GM21737 (cell line): Measurements from ENCODE around the gene CD37.
"Not testable (repeated sequence)": the region's sequence is repeated elsewhere in the genome, so short reads cannot be mapped to it uniquely, and the experiment has no call there.

Experiments
- ATAC-seq: cut with Tn5 transposase; IDR thresholded peaks from one replicate; pipeline ENCODE4 v1.9.1; 2021; ENCODE audit warnings: mild to moderate bottlenecking, moderate library complexity; ENCODE audit not compliant: unreplicated experiment

CD37 gene

GRCh38 chr19:49335071-49335783 is at the start of gene CD37:
Gene CD37, plus strand, starts transcription at chr19:49335406. Its CDS starts 135 bp downstream, at chr19:49335541.
- no peak for ATAC-seq

GRCh38 chr19:49287141-49287770 is 48.0 kb upstream of the CD37 start:
- no peak for ATAC-seq

GRCh38 chr19:49288205-49288604 is 47.0 kb upstream of the CD37 start:
- ATAC-seq, result not testable (repeated sequence)

GRCh38 chr19:49289286-49289685 is 45.9 kb upstream of the CD37 start:
- not testable (repeated sequence) for ATAC-seq

GRCh38 chr19:49290517-49290916 is 44.7 kb upstream of the CD37 start:
- ATAC-seq, result no peak

GRCh38 chr19:49294401-49294800 is 40.8 kb upstream of the CD37 start:
- ATAC-seq, result no peak

- ATAC-seq, result no peak
Observed at GRCh38 chr19:49295208-49295880, 39.9 kb upstream of the CD37 start.

GRCh38 chr19:49297403-49297802 is 37.8 kb upstream of the CD37 start:
- ATAC-seq, result no peak

GRCh38 chr19:49298653-49299052 is 36.6 kb upstream of the CD37 start:
- not testable (repeated sequence) for ATAC-seq

- ATAC-seq, result no peak
Observed at GRCh38 chr19:49301165-49301865, 33.9 kb upstream of the CD37 start.

GRCh38 chr19:49301866-49302252 is 33.3 kb upstream of the CD37 start:
- no peak for ATAC-seq

- ATAC-seq, result not testable (repeated sequence)
Observed at GRCh38 chr19:49306734-49307133, 28.5 kb upstream of the CD37 start.

GRCh38 chr19:49309087-49309486 is 26.1 kb upstream of the CD37 start:
- no peak for ATAC-seq

GRCh38 chr19:49315111-49315510 is 20.1 kb upstream of the CD37 start:
- ATAC-seq, result no peak

GRCh38 chr19:49316284-49316683 is 18.9 kb upstream of the CD37 start:
- no peak for ATAC-seq

GRCh38 chr19:49318296-49318695 is 16.9 kb upstream of the CD37 start:
- ATAC-seq, result no peak

- ATAC-seq, result no peak
Observed at GRCh38 chr19:49324801-49325576, 10.2 kb upstream of the CD37 start, which contains the start of gene SLC6A16. Gene SLC6A16, minus strand, starts transcription at chr19:49325191. Its CDS starts 13,844 bp downstream, at chr19:49311347.

GRCh38 chr19:49325756-49326155 is 9.4 kb upstream of the CD37 start:
- not testable (repeated sequence) for ATAC-seq

GRCh38 chr19:49326165-49326704 is 9.0 kb upstream of the CD37 start:
- ATAC-seq, result peak; percentile 45

GRCh38 chr19:49327878-49328544 is 7.2 kb upstream of the CD37 start:
- ATAC-seq, result no peak
